NCI-H69 (cell line): ENCODE measurements around the gene NCOA5.

ENCODE experiments used
- DNase-seq: peaks from one replicate; lab custom pipeline; 2025; lab: John Stamatoyannopoulos, UW

Gene NCOA5

DNA sequence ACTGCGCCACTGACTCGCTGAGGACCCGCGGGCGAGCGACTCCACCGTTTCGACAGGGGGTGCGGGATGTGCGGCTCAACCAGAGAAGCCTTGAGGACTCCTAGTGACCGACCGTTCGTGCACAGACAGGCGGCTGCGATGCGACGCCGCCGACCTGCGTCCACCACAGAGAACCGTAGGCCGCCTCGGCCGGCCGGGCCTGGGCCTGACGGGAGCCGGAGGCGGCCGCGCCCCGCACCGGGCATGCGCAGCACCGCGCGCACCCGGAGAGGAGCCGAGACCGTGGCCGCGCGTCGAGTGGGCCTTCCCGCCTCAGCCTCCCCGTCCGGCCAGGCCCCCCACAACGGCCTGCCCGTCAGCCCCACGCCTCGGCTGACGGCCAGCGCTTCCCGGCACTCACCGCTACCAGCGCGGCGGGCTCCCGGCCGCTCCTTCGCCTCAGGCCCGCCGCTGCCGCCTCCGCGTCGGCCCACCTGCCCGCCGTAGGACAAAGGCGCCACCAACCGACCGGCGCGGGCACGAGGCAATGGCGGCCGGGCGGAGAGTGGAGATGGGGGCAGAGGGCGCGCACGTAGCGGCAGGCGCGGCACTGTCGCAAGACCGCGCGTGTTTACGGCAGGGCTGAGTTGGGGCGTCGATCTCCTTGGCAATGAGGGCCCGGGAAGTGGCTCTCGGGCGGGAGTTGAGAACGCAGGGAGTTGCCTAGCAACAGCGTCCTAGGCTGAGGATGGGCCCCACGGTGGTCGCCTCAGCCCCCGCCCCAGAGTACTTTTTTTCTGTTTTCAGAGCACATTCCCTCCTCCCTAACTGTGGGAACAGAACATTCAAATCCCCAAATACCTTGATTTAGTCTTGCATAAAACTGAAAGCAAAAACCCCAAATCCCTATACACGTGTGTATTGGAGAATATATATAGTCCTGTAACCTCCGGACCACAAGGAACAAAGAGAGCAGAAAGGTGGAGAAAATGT, at the start of gene NCOA5:
Gene NCOA5, minus strand, starts transcription at position 546 of the 972 bp plus-strand sequence. CDS start 10,538 bp downstream, outside the sequence.
- DNase-seq, result peak; percentile 95

DNA sequence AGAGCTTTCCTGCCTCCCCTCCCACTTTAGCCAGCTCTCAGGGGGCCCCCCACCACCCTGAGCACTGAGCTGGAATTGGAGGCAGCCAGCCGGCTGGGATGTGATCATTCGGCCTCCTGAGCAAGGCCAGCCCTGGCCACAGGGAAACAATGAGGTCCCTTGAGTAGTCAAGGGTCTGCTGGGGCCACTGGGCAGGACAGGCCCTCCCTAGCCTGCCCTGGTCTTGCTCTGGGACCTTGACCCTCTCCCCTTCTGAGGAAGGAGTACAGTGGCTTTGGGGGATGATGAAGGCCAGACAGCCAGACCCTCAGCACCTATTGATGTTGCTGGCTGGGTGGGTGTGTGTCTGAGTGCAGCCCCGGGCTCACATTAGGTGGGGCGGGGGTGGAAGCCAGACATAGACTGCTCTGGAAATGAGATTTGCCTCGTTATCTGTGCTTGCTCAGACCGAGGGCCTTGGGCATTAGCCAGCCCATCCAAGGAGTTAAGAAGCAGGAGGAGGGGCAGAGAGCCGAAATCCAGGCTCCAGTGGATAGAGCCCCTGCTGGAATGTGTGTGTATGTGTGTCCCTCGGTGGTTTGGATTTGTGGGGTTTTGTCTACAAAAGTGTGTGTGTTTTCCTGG, 49.6 kb upstream of the NCOA5 start:
- DNase-seq, result peak; percentile 75

GRCh38 chr20:46137816-46138215, 48.1 kb upstream of the NCOA5 start:
- peak; percentile 15 for DNase-seq

DNA sequence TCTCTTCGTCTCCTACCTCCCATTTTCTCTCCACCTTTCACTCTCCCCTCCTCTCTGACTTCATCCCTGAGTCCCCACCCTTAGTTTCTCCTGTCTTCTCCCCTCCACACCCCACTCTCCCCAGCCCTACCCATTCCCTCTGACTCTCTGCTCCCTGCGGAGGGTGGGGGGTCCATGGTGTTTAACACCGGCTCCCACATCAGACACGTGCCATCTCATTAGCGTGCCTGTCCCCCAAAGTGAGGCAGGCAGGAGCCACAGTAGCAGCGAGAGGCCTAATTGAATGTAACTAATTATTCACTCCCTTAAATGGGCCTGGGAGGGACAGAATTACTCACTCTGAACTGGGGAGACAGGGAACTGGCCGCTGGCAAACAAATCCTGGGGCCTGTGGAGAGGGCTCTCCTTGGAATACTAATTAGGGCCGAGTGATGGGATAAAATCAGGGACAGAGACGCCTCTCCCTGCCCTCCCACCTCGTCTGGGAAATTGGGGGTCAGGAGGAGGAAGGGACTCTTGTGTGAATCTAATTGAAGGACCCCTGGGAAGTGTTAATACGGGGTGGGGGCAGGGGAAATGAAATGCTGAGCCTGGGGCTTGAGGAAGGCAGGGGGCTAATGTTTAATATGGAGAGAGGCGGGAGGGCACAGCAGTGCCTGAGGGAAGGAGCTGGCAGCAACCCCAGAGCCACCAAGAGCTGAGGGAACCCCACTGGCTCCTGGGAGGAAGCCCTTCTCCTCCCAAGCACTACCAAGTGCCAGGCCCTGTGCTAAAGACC, 46.3 kb upstream of the NCOA5 start:
- DNase-seq, result peak; percentile 93

DNA sequence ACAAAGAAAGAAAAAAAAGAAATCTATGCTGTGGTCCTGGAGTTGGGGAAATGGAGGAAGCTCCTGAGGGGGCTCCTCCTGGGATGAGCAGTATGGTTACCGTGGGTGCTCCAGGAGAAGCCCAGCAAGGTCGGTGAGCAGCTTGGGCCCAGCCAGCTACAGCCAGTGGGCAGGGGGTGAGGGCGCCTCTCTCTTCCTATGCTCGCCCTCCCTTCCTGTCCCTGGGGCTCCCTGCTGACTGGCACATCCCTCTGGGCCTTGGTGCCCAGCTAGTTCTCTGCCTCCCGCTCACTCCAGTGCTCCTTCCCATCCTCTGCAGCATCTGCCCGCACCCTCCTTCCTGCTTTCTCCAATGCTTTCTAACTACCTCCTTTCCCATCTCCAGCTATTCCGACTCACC, 45.0 kb upstream of the NCOA5 start:
- DNase-seq, result peak; percentile 33

GRCh38 chr20:46133886-46134654, 44.3 kb upstream of the NCOA5 start:
- DNase-seq, result no peak

- peak; percentile 74 for DNase-seq
Measured at GRCh38 chr20:46132705-46133120, 43.0 kb upstream of the NCOA5 start.

DNA sequence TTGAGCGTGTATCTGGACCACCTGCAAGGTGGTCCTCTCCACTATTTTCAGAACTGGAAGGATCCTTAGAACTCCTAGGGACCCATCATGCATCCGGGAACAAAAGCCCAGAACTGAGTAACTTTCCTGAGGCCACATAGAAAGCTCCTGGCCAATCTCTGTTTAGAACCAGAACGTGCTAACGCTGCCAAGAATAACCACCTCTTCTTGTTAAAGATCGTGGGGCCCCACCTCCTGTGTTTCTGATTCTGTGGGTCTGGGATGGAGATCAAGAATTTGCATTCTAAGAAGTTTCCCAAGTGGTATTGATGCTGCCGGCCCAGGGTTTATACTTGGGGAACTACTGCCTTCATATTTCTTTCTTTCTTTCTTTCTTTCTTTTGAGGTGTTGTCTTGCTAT, 41.6 kb upstream of the NCOA5 start:
- DNase-seq, result no peak

GRCh38 chr20:46130534-46130933, 40.8 kb upstream of the NCOA5 start:
- DNase-seq, result peak; percentile 83

DNA sequence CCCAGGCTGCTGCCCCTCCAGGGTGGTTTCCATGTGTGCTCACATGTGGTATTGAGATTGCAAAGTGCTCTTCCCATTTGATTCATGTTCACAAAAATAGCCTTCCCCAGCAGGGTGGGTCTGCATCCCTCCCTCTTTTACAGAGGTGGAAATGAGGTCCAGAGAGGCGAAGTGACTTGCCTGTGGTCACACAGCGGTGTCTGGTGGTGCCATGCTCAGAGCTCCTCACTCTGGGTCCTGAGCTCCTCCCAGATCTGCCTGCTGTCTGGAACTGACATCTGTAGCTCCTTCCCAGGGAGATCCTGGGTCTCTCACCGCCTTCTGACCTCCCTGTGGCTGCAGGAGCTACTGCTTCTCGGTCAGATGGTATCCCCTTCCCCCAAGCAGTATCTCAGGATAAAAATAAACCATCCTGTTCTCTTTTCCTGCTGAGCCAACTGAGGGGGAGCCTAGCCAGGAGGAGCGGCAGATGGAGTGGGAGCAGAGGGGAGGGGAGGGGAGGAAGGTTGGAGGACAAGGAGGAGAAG, 40.3 kb upstream of the NCOA5 start:
- DNase-seq, result peak; percentile 80

- peak; percentile 54 for DNase-seq
Measured at GRCh38 chr20:46128310-46129151, 38.8 kb upstream of the NCOA5 start.

GRCh38 chr20:46127396-46128010, 37.7 kb upstream of the NCOA5 start:
- no peak for DNase-seq

DNA sequence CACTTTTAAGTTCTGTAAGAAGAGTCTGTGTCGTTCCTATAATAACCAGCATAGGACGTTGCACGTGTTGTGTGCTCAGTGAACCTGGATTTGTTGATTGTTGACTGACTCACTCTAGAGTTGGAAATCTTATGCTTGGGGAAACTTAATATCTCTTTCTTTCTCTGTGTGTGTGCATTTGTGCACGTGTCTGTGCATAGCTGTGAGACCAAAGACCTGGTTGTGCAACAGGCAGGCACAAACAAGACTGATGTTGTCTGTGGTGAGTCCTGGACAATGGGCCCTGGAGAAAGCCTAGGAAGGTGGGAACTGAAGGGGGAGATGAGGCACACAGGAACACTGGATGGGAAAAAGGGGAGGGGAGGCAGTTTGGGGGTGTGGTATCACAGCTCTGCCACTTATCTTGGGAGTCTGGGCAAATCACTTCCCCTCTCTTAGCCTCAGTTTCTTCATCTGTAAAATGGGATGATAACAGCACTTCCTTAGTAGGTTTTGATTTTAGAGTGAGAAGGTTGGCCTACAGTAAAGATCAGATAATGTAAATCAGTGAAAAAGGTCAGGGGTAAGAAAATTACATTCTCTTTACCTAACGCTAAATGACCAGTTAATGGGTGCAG, 36.8 kb upstream of the NCOA5 start:
- DNase-seq, result no peak

GRCh38 chr20:46123482-46124245, 33.9 kb upstream of the NCOA5 start:
- no peak for DNase-seq

- DNase-seq, result no peak
Measured at GRCh38 chr20:46122516-46123481, 33.0 kb upstream of the NCOA5 start.

DNA sequence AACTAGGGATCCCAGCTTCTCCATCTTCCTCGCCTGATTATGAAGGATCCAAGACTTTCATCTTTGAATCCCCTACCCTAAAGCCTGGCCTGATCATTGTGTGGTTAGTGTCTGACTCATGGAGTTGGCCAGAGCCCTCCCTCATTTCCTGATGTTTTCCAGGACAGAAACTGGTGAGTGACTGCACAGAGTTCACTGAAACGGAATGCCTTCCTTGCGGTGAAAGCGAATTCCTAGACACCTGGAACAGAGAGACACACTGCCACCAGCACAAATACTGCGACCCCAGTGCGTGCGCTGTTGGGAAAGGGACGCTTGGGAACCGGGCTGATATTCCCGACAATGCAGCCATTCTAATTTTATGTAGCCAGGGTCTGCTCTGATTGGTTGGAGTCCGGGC, 32.3 kb upstream of the NCOA5 start:
- no peak for DNase-seq

GRCh38 chr20:46121184-46121930, 31.6 kb upstream of the NCOA5 start:
- DNase-seq, result no peak
